Left renal pelvis (tissue), 4 donors: Measurements from ENCODE around the gene CRNKL1. TPM values are rescaled to one million over a fixed set of nuclear protein-coding genes. Genes with fewer than 3 reads are reported as not detected.

Source experiments
- DNase-seq, 4 donors: peaks; one replicate each; pipeline ENCODE4 v3.0.0-alpha.2; 2013; ENCODE audit warnings: low read depth in 4 of 4, low spot score in 3 of 4
- polyA plus RNA-seq, 4 donors: library from polyadenylated mRNA; unstranded; fragments of 120-200 nt; gene quantifications; one replicate each; pipeline ENCODE4 v1.2.1, GENCODE V29; 2013; ENCODE audit not compliant: insufficient read length in 4 of 4

Gene CRNKL1
- polyA plus RNA-seq, 4 donors, result 35.3 to 50.6 (median 43.1) TPM

DNA sequence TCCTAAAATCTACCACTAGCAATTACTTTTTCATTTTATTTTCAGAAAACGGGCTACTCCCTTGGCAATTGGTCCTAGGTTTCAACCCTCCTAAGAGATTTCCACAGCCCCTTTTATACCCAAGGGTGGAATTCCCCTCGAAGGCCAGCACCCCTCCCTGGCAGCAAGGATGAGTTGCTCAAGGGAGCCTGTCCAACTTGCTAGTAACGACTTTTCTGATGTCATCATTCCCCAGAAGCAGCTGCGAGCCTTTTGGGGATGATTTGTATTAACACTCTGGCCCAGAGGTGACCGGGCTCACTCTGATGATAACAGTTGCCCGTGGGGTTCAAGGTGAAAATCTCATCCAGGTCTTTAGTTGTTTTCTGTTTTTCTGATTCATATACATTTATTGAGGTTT lies 65.8 kb downstream of the CRNKL1 start:
- DNase-seq, result no peak

Other genes starting within 250 kb of the CRNKL1 start
- gene NAA20, start 35.1 kb downstream of the CRNKL1 start, polyA plus RNA-seq, result 100 to 1,000 TPM in 2 of 4 donors, 10 to 100 TPM in 2; 60.5 to 103 (median 96.2) TPM
- gene CFAP61, start 66 bp upstream of the CRNKL1 start, polyA plus RNA-seq, result 1 to 10 TPM in 3 of 4 donors, under 1 TPM in 1; 0.12 to 5.3 (median 3.9) TPM